Neuronal stem cell (in vitro differentiated cells): ENCODE results near the gene DIABLO.

Experiments
- DNase-seq: peaks from one replicate; pipeline ENCODE4 v3.0.0-alpha.2; 2013; ENCODE audit warnings: low spot score
- H2AFZ ChIP-seq: one replicate; pipeline ENCODE4 v1.6.1; 2013; ENCODE audit warnings: mild to moderate bottlenecking, low read length, inconsistent platforms
- H2AK5ac ChIP-seq: 2 replicates; pipeline ENCODE4 v1.6.1; 2013; ENCODE audit warnings: low read depth, mild to moderate bottlenecking, inconsistent platforms, low read length, moderate library complexity, mixed read lengths
- H2BK120ac ChIP-seq: 2 replicates; pipeline ENCODE4 v1.6.1; 2013; ENCODE audit warnings: low read depth, mild to moderate bottlenecking, inconsistent platforms, low read length, moderate library complexity, mixed read lengths
- H2BK12ac ChIP-seq: one replicate; pipeline ENCODE4 v1.6.1; 2013; ENCODE audit warnings: low read length, inconsistent platforms
- H2BK15ac ChIP-seq: 2 replicates; pipeline ENCODE4 v1.6.1; 2013; ENCODE audit warnings: mild to moderate bottlenecking, low read length, inconsistent platforms, mixed read lengths
- H2BK5ac ChIP-seq: one replicate; pipeline ENCODE4 v1.6.1; 2013; ENCODE audit warnings: inconsistent platforms, mild to moderate bottlenecking, low read length, moderate library complexity
- H3K14ac ChIP-seq: one replicate; pipeline ENCODE4 v1.6.1; 2013; ENCODE audit warnings: low read length, inconsistent platforms
- H3K18ac ChIP-seq: 2 replicates; pipeline ENCODE4 v1.6.1; 2013; ENCODE audit warnings: low read length, inconsistent platforms
- H3K23ac ChIP-seq: 2 replicates; pipeline ENCODE4 v1.6.1; 2013; ENCODE audit warnings: low read depth, mild to moderate bottlenecking, mixed read lengths, low read length, inconsistent platforms; ENCODE audit not compliant: poor library complexity
- H3K27ac ChIP-seq: replicated peaks from 3 replicates; pipeline ENCODE4 v1.5.1; 2013; ENCODE audit warnings: low read length, inconsistent platforms
- H3K27me3 ChIP-seq, 3 experiments: 2 replicates each; pipeline ENCODE4 v1.6.1; 2013; ENCODE audit warnings: low read length in 3 of 3, mild to moderate bottlenecking in 2 of 3, inconsistent platforms in 1 of 3, low read depth in 1 of 3, mixed read lengths in 1 of 3, moderate library complexity in 1 of 3; ENCODE audit not compliant: control insufficient read depth in 3 of 3, insufficient read depth in 3 of 3
- H3K36me3 ChIP-seq, 2 donors: replicated peaks in 1 of 2; 2 replicates each; pipeline ENCODE4 v1.6.1; 2013; ENCODE audit warnings: low read length in 2 of 2; ENCODE audit not compliant: control insufficient read depth in 2 of 2, insufficient read depth in 2 of 2
- H3K4ac ChIP-seq: 2 replicates; pipeline ENCODE4 v1.6.1; 2013; ENCODE audit warnings: inconsistent platforms, mild to moderate bottlenecking, low read length, moderate library complexity
- H3K4me1 ChIP-seq, 2 donors: 1 replicate in 1 of 2; 2 replicates in 1 of 2; pipeline ENCODE4 v1.6.1; 2013; ENCODE audit warnings: low read length in 2 of 2, low read depth in 1 of 2; ENCODE audit not compliant: control insufficient read depth in 2 of 2, insufficient read depth in 1 of 2
- H3K4me2 ChIP-seq: one replicate; pipeline ENCODE4 v1.6.1; 2013; ENCODE audit warnings: mild to moderate bottlenecking, low read length, inconsistent platforms; ENCODE audit not compliant: insufficient read depth, poor library complexity, severe bottlenecking
- H3K4me3 ChIP-seq, 2 donors: 2 replicates each; pipeline ENCODE4 v1.5.1; 2013; ENCODE audit warnings: low read length in 2 of 2, mild to moderate bottlenecking in 2 of 2, inconsistent platforms in 1 of 2, moderate library complexity in 1 of 2
- H3K79me1 ChIP-seq: one replicate; pipeline ENCODE4 v1.6.1; 2013; ENCODE audit warnings: low read depth, mild to moderate bottlenecking, inconsistent platforms, low read length, moderate library complexity
- H3K9ac ChIP-seq: one replicate; pipeline ENCODE4 v1.6.1; 2013; ENCODE audit warnings: mild to moderate bottlenecking, low read depth, low read length, inconsistent platforms; ENCODE audit not compliant: poor library complexity
- H3K9me3 ChIP-seq, 2 donors: replicated peaks in 1 of 2; 2 replicates each; pipeline versions ENCODE3 to v1.6.1; 2013; ENCODE audit warnings: low read length in 2 of 2, mild to moderate bottlenecking in 2 of 2, inconsistent platforms in 1 of 2, low read depth in 1 of 2, mixed read lengths in 1 of 2, moderate library complexity in 1 of 2; ENCODE audit not compliant: control insufficient read depth in 2 of 2, insufficient read depth in 1 of 2
- H4K8ac ChIP-seq: one replicate; pipeline ENCODE4 v1.6.1; 2013; ENCODE audit warnings: low read depth, mild to moderate bottlenecking, inconsistent platforms, low read length, moderate library complexity
- H4K91ac ChIP-seq: one replicate; pipeline ENCODE4 v1.6.1; 2013; ENCODE audit warnings: low read length, low read depth, mild to moderate bottlenecking, inconsistent platforms; ENCODE audit not compliant: poor library complexity
- WGBS, 2 donors: extraction: QIAGEN DNeasy Blood & Tissue Kit; methylation state at CpG; one replicate each; pipeline ENCODE4 v1.1.7; 2013; ENCODE audit warnings: missing lambda C conversion rate in 2 of 2, mixed read lengths in 1 of 2; ENCODE audit not compliant: insufficient read length in 2 of 2, insufficient replicate concordance in 1 of 2; ENCODE audit errors: extremely low coverage in 2 of 2; 5-methylcytosine and 5-hydroxymethylcytosine counted together

The DIABLO gene

DNA sequence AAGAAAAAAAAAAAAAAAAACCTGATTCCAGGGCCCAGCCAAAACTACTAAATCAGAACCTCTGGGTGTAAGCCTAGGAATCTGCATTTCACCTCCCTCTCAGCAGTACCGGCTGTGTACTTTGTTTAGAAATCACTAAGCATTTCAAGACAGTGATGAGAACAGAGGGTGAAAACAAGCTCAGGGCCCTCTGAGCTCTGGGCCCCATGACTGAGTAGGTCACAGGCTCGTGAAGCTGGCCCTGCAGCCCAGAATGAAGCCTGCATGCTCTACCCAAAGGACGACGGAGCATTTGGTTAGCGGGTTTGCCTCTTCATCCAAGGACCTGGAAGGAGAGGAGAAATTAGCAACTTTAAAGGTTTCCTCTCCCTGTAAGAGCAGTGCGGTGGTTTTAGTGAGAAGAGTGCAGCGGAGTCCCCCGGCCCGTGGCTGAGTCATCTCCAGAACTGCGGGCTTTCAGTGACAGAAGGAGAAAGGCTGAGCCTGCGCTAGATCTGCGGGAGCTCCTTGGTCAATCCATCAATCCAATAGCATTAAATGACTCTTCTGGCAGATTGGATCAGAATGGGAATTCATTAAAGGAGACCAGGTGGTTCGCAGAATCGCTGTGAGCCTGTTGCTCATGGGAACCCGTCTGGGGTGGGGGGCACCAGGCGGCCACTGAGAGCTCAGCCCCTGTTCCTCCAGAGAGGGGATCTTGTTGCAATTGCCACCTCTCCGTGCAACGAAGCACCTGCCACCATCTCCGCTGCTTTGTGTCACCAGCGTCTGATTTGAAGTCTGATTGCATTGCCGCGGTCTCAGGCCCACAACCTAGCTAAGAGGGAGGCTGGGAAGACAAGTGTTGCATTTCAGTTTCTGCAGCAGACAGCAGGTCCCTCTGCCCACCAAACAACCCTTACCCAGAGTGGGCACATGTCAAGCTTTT is 59.2 kb downstream of the DIABLO start:
- Histone ChIP-seq H3K23ac (no peak overlapping the region), H3K14ac (no peak overlapping the region), H2BK12ac (no peak overlapping the region), H2BK15ac (no peak overlapping the region), H3K18ac (no peak overlapping the region), H2AK5ac (no peak overlapping the region), H4K91ac (no peak overlapping the region), H3K79me1 (no peaks in the 10 kb centered on the region), H3K4me2 (no peak overlapping the region), H3K27me3 (no peaks in the 10 kb centered on the region), H3K27ac (no peak overlapping the region), H2BK5ac (no peak overlapping the region), H3K4ac (no peak overlapping the region), H3K4me1 (peaks cover 0 to 6% of the 10 kb centered on the region in 2 donors), H4K8ac (no peak overlapping the region), H2AFZ (peak overlapping the region; percentile 61), H3K9me3 (peaks cover 0 to 2% of the 10 kb centered on the region in 2 donors), H3K4me3 (no peak overlapping the region), H3K9ac (no peak overlapping the region), H2BK120ac (no peak overlapping the region), H3K36me3 (no peaks in the 10 kb centered on the region)
- no peak for DNase-seq
- no CpG with 5 or more reads among the region's 22 CpGs for WGBS, 2 donors

GRCh38 chr12:122162976-122163375 is 62.9 kb downstream of the DIABLO start:
- peaks cover 0 to 6% of the 10 kb centered on the region in 2 donors for H3K4me1 ChIP-seq
- H3K27ac ChIP-seq = no peak overlapping the region
- no peak overlapping the region for H4K8ac ChIP-seq
- no peak overlapping the region for H3K4me2 ChIP-seq
- no peak overlapping the region for H4K91ac ChIP-seq
- no peaks in the 10 kb centered on the region for H3K36me3 ChIP-seq
- H2BK120ac ChIP-seq = no peak overlapping the region
- H3K9ac ChIP-seq = no peak overlapping the region
- no peak overlapping the region for H2BK5ac ChIP-seq
- H2AFZ ChIP-seq = no peak overlapping the region
- no peak overlapping the region for H3K14ac ChIP-seq
- H3K23ac ChIP-seq = no peak overlapping the region
- no peaks in the 10 kb centered on the region for H3K79me1 ChIP-seq
- H3K4me3 ChIP-seq = no peak overlapping the region
- no peak overlapping the region for H2AK5ac ChIP-seq
- no peak overlapping the region for H2BK15ac ChIP-seq
- H3K18ac ChIP-seq = no peak overlapping the region
- no peak overlapping the region for H2BK12ac ChIP-seq
- H3K27me3 ChIP-seq = peaks cover 0 to 4% (median 0%) of the 10 kb centered on the region in 3 experiments
- H3K9me3 ChIP-seq = no peaks in the 10 kb centered on the region
- WGBS, 2 donors = no CpG with 5 or more reads among the region's 3 CpGs
- DNase-seq = no peak
- no peak overlapping the region for H3K4ac ChIP-seq

DNA sequence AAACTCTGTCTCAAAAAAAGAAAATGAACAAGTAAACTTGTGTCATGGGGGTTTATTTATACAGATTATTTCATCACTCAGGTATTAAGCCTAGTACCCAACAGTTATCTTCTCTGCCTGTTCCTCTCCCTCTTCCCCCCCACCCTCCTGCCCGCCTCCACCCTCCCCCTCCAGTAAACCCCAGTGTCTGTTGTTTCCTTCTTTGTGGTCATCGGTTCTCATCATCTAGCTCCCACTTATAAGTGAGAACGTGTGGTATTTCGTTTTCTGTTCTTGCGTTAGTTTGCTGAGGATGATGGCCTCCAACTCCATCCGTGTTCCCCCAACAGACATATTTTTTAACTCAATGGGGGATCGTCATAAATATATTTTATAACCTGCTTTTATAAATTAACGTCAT is 64.2 kb downstream of the DIABLO start:
- Histone ChIP-seq H3K9me3 (no peaks in the 10 kb centered on the region), H4K8ac (no peak overlapping the region), H2BK5ac (no peak overlapping the region), H2AK5ac (no peak overlapping the region), H3K23ac (no peak overlapping the region), H3K79me1 (no peaks in the 10 kb centered on the region), H3K14ac (no peak overlapping the region), H3K4ac (no peak overlapping the region), H2BK120ac (no peak overlapping the region), H3K27me3 (peaks cover 0 to 4% (median 0%) of the 10 kb centered on the region in 3 experiments), H3K27ac (no peak overlapping the region), H2AFZ (no peak overlapping the region), H3K4me3 (no peak overlapping the region), H3K18ac (no peak overlapping the region), H2BK15ac (no peak overlapping the region), H3K9ac (no peak overlapping the region), H3K36me3 (no peaks in the 10 kb centered on the region), H4K91ac (no peak overlapping the region), H3K4me1 (no peaks in the 10 kb centered on the region), H3K4me2 (no peak overlapping the region), H2BK12ac (no peak overlapping the region)
- no peak for DNase-seq
- no CpG with 5 or more reads among the region's 8 CpGs for WGBS, 2 donors

DNA sequence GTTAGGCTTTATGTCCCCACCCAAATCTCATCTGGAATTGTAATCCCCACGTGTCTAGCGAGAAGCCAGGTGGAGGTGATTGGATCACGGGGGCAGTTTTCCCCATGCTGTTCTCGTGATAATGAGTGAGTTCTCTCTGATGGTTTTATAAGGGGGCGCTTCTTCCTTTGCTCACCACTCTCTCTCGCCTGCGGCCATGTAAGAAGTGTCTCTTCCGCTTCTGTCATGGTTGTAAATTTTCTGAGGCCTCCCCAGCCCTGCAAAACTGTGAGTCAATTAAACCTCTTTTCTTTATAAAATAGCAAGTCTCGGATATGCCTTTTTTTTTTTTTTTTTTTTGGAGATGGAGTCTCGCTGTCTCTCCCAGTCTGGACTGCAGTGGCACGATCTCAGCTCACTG is 65.1 kb downstream of the DIABLO start:
- Histone ChIP-seq H3K36me3 (no peaks in the 10 kb centered on the region), H4K8ac (no peak overlapping the region), H2AFZ (no peak overlapping the region), H3K23ac (no peak overlapping the region), H3K4me1 (no peaks in the 10 kb centered on the region), H3K27me3 (peaks cover 0 to 4% (median 0%) of the 10 kb centered on the region in 3 experiments), H2AK5ac (no peak overlapping the region), H2BK15ac (no peak overlapping the region), H3K4me2 (no peak overlapping the region), H3K27ac (no peak overlapping the region), H4K91ac (no peak overlapping the region), H3K4ac (no peak overlapping the region), H3K18ac (no peak overlapping the region), H2BK5ac (no peak overlapping the region), H3K4me3 (no peak overlapping the region), H2BK12ac (no peak overlapping the region), H3K79me1 (no peaks in the 10 kb centered on the region), H3K14ac (no peak overlapping the region), H3K9ac (no peak overlapping the region), H3K9me3 (no peaks in the 10 kb centered on the region), H2BK120ac (no peak overlapping the region)
- no CpG with 5 or more reads among the region's 11 CpGs for WGBS, 2 donors
- no peak for DNase-seq
